Suprapubic skin (tissue), 4 donors: ENCODE measurements around the gene CBFA2T2. TPM values are rescaled to one million over a fixed set of nuclear protein-coding genes. Genes with fewer than 3 reads are reported as not detected.

Experiments
- DNase-seq, 2 donors: peaks; one replicate each; pipeline ENCODE4 v3.0.0-alpha.2; 2019; ENCODE audit warnings: low spot score in 2 of 2
- H3K27ac ChIP-seq: fragments of 200-600 bp; sonication (generic); one replicate; pipeline ENCODE4 v1.5.1; 2019
- H3K27me3 ChIP-seq: fragments of 200-600 bp; sonication (generic); one replicate; pipeline ENCODE4 v1.5.1; 2019
- H3K36me3 ChIP-seq: fragments of 200-600 bp; sonication (generic); one replicate; pipeline ENCODE4 v1.5.1; 2019
- H3K4me1 ChIP-seq: fragments of 200-600 bp; sonication (generic); one replicate; pipeline ENCODE4 v1.5.1; 2019
- H3K4me3 ChIP-seq: fragments of 200-600 bp; sonication (generic); one replicate; pipeline ENCODE4 v1.5.1; 2019; ENCODE audit warnings: mild to moderate bottlenecking
- H3K9me3 ChIP-seq: fragments of 200-600 bp; sonication (generic); one replicate; pipeline ENCODE4 v1.5.1; 2019
- EP300 ChIP-seq: sonication (generic); formaldehyde crosslinking; IDR thresholded peaks from one replicate; pipeline ENCODE4 v1.6.1; 2017; ENCODE audit warnings: antibody characterized with exemption
- POLR2A ChIP-seq, 2 donors: fragments of 450-650 bp; IDR thresholded peaks; one replicate each; pipeline ENCODE4 v1.6.1; 2017; ENCODE audit warnings: antibody characterized with exemption in 2 of 2, mild to moderate bottlenecking in 2 of 2, moderate library complexity in 2 of 2
- POLR2AphosphoS5 ChIP-seq, 3 donors: sonication (generic); formaldehyde crosslinking; IDR thresholded peaks; one replicate each; pipeline ENCODE4 v1.6.1; 2017; ENCODE audit warnings: antibody characterized with exemption in 3 of 3
- WGBS: methylation state at CpG from one replicate; pipeline ENCODE4 v1.1.5; 2018; 5-methylcytosine and 5-hydroxymethylcytosine counted together
- total RNA-seq, 4 donors: library from RNA; depleted of rRNA; stranded (reverse); fragments of >200 nt; gene quantifications; one replicate each; pipeline ENCODE4 v1.1.0, GENCODE V29; 2016
- TF ChIP-seq, protein P1 (sequence below), 2 donors: fragments of 200-600 bp in 1 of 2; fragments of 450-650 bp in 1 of 2; sonication (generic) in 1 of 2; IDR thresholded peaks; one replicate each; pipeline ENCODE4 v1.5.1; 2016 to 2019; ENCODE audit warnings: antibody characterized with exemption in 2 of 2, mild to moderate bottlenecking in 1 of 2, moderate library complexity in 1 of 2

CBFA2T2 gene
- total RNA-seq, 4 donors from 2014 or later, result 20.9 to 36.7 (median 26.1) TPM

DNA sequence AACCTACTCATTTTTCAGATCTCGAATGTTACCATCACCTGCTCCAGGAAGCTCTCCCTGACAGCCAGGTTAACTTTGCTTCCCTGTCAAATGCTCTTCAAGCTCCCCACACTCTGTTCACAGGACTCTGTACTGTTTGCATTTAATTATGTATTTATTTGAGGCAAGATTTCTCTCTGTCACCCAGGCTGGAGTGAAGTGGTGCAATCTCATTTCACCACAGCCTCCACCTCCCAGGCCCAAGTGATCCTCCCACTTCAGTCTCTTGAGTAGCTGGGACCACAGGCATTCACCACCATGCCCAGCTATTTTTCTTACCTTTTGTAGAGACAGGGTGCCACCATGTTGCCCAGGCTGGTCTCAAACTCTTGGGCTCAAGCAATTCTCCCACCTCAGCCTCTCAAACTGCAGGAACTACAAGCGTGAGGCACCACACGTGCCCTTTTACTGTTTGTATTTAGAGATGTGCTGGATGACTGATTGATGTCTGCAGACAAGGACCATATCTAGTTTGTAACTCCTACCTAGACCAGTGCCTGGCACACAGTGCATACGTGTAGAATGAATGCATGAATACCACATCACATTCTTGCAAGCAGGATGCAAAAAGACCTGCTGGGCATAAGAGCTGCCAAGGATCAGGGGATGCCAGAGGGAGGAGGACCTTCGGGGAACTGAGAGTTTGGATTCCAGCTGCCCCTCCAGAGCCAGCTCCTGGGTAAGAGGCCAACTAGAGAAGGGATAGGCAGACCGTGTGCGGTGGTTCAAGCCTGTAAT lies 15.6 kb upstream of the CBFA2T2 start:
- H3K36me3 ChIP-seq, result no peaks in the 10 kb centered on the region
- no peak overlapping the region for H3K4me3 ChIP-seq
- no peak overlapping the region for H3K27ac ChIP-seq
- WGBS, result 74% methylated on average over 7 of the region's 7 CpGs
- no peaks in the 10 kb centered on the region for H3K9me3 ChIP-seq
- DNase-seq, result no peak
- no peaks in the 10 kb centered on the region for H3K27me3 ChIP-seq
- no peak for TF ChIP-seq POLR2A (IDR thresholded peaks at IDR 0.05)
- TF ChIP-seq, protein P1, sequence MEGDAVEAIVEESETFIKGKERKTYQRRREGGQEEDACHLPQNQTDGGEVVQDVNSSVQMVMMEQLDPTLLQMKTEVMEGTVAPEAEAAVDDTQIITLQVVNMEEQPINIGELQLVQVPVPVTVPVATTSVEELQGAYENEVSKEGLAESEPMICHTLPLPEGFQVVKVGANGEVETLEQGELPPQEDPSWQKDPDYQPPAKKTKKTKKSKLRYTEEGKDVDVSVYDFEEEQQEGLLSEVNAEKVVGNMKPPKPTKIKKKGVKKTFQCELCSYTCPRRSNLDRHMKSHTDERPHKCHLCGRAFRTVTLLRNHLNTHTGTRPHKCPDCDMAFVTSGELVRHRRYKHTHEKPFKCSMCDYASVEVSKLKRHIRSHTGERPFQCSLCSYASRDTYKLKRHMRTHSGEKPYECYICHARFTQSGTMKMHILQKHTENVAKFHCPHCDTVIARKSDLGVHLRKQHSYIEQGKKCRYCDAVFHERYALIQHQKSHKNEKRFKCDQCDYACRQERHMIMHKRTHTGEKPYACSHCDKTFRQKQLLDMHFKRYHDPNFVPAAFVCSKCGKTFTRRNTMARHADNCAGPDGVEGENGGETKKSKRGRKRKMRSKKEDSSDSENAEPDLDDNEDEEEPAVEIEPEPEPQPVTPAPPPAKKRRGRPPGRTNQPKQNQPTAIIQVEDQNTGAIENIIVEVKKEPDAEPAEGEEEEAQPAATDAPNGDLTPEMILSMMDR (IDR thresholded peaks at IDR 0.05), result no peak
- TF ChIP-seq EP300, result no peak
- no peak for TF ChIP-seq POLR2AphosphoS5 (IDR thresholded peaks at IDR 0.05)
- H3K4me1 ChIP-seq, result no peaks in the 10 kb centered on the region

DNA sequence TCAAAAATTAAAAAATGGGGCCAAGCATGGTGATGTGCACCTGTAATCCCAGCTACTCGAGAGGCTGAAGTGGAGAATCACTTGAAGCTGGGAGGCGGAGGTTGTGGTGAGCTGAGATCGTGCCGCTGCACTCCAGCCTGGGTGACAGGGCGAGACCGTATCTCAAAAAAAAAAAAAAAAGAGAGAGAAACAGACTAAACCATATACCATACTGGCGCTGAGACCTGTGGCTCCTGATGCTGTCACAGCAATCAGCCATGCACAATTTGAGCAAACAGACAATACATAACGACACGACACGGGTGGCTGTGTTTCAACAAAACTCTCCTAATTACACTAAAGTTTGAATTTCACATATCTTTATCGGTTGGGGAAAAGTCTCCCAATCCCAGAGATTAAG lies 14.9 kb upstream of the CBFA2T2 start:
- no peak overlapping the region for H3K4me3 ChIP-seq
- H3K27me3 ChIP-seq, result no peaks in the 10 kb centered on the region
- H3K4me1 ChIP-seq, result no peaks in the 10 kb centered on the region
- DNase-seq, result no peak
- H3K36me3 ChIP-seq, result no peaks in the 10 kb centered on the region
- 92% methylated on average over 11 of the region's 11 CpGs for WGBS
- no peaks in the 10 kb centered on the region for H3K9me3 ChIP-seq
- no peak overlapping the region for H3K27ac ChIP-seq
- TF ChIP-seq, protein P1 (IDR thresholded peaks at IDR 0.05), result no peak
- no peak for TF ChIP-seq POLR2A (IDR thresholded peaks at IDR 0.05)
- no peak for TF ChIP-seq POLR2AphosphoS5 (IDR thresholded peaks at IDR 0.05)
- no peak for TF ChIP-seq EP300

DNA sequence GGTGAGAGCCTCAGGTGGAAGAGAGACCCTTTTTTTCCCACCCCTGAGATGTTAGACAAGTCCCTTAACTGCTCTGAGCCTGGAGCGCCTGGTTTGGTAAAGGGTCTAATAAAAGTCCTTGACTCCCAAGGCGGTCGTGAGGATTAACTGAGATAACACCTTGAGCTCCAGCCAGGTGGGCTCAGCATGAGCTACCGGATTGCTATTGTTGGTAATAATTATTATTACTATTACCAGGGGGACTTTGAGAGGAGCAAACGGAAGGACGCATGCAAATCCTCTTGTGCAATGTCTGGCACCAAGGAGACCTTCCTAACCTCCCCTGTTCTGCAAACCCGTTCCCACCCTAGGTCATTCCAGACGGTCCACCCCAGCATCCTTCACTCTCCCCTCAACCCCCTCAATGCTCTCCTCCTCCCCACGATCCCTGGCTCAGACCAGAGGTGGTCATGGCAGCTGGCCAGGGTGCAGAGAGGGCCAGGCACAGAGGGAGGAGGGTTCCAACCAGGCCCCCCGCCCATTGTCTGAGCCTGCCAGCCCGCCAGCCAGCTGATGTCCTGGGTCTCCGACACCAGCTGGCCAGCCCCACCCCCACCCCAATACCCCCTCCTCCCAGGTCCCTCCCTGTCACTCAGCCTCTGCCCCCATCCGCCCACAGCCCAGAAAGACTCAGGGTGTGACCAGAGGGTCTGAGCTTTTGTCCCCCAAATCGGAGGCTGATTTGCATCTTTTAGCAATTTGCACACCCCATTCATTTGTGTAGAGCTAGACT lies 14.3 kb upstream of the CBFA2T2 start:
- H3K9me3 ChIP-seq, result no peaks in the 10 kb centered on the region
- WGBS, result 58% methylated on average over 14 of the region's 14 CpGs
- H3K27ac ChIP-seq, result no peak overlapping the region

DNA sequence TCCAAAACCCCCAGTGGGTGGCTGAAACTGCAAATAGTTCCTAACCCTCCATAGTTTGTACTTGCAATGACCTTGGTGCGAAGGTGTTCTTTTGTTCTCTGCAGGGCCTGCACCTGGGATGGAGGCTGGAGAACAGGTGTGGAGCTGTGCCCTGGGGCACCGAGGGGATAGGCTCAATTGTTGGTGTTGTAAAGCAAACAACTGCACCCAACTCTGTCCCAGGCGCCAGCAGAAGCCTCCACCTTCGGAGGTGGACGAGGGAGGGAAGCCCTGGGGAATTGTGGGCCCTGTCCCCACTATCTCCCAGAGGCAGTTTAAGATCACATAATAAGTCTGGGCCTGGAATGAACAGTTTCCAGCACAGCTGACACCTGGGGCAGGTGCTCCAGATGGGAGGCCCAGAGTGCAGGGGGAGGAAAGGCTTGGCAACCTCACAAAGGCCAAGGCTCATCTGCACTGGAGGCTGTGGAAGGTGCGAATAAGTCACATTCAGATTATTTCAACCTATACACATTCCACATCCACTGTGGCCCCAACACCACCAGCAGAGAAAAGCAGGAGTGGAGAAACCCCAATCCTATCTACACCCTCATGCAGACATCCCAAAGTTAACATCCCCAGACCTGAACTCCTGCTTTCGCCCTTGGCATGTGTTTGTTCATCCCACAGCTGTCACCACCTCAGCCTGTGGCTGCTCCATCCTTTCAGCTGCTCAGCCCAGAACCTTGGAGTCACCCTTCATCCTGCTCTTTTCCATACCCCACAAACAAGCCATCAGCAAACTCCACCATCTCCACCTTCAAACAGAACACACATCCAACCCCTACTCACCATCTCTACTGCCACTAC lies 12.3 kb upstream of the CBFA2T2 start:
- DNase-seq, result no peak
- Histone ChIP-seq H3K27me3 (no peaks in the 10 kb centered on the region), H3K27ac (no peak overlapping the region), H3K9me3 (no peaks in the 10 kb centered on the region), H3K4me1 (no peaks in the 10 kb centered on the region), H3K4me3 (no peak overlapping the region), H3K36me3 (no peaks in the 10 kb centered on the region)
- no peak for TF ChIP-seq POLR2A (IDR thresholded peaks at IDR 0.05)
- TF ChIP-seq EP300, result no peak
- TF ChIP-seq, protein P1 (IDR thresholded peaks at IDR 0.05), result no peak
- no peak for TF ChIP-seq POLR2AphosphoS5 (IDR thresholded peaks at IDR 0.05)
- WGBS, result 83% methylated on average over 7 of the region's 7 CpGs

More for the DNA sequence above, 14.3 kb upstream of the CBFA2T2 start:
- H3K27me3 ChIP-seq, result no peaks in the 10 kb centered on the region
- H3K4me1 ChIP-seq, result no peaks in the 10 kb centered on the region
- TF ChIP-seq POLR2AphosphoS5 (IDR thresholded peaks at IDR 0.05) (no peak), POLR2A (IDR thresholded peaks at IDR 0.05) (no peak), EP300 (no peak)
- TF ChIP-seq, protein P1 (IDR thresholded peaks at IDR 0.05), result no peak
- H3K36me3 ChIP-seq, result no peaks in the 10 kb centered on the region
- H3K4me3 ChIP-seq, result no peak overlapping the region
- DNase-seq, result no peak
